ENCODE results near the gene RBM33.

- TF ChIP-seq POLR2A (IDR thresholded peaks at IDR 0.05; ENCODE audit: low read length), result no peak
- no peak for TF ChIP-seq GATA1 (IDR thresholded peaks at IDR 0.05; ENCODE audit: low read depth, low read length)
Measured at GRCh38 chr7:155734445-155734809, 90.0 kb downstream of the RBM33 start.
